Heart right ventricle (tissue), 16 donors: ENCODE results near the gene GARIN1A. TPM values are rescaled to one million over a fixed set of nuclear protein-coding genes. Genes with fewer than 3 reads are reported as not detected.
"Not testable (repeated sequence)": the region's sequence is repeated elsewhere in the genome, so short reads cannot be mapped to it uniquely, and the experiment has no call there.

Experiments used
- ATAC-seq, 8 donors: fragments of 200-7000 bp; cut with Tn5 transposase; one replicate each; pipeline ENCODE4 v1.9.1; 2020; ENCODE audit warnings: mild to moderate bottlenecking in 8 of 8, moderate library complexity in 8 of 8, moderate number of reproducible peaks in 1 of 8
- DNase-seq, 2 donors: peaks; one replicate each; pipeline ENCODE4 v3.0.0-alpha.2; 2020
- H3K27ac ChIP-seq, 10 donors: fragments of 200-600 bp; sonication (generic) in 2 of 10; one replicate each; pipeline versions ENCODE4 v1.5.0 to v1.8.0; 2020 to 2022; ENCODE audit warnings: mild to moderate bottlenecking in 3 of 10
- H3K27me3 ChIP-seq, 7 donors: fragments of 200-600 bp; one replicate each; pipeline ENCODE4 v1.8.0; 2021 to 2022; ENCODE audit warnings: mild to moderate bottlenecking in 2 of 7
- H3K36me3 ChIP-seq, 9 donors: fragments of 200-600 bp; sonication (generic) in 1 of 9; one replicate each; pipeline versions ENCODE4 v1.5.0 to v1.8.0; 2020 to 2022; ENCODE audit warnings: mild to moderate bottlenecking in 2 of 9
- H3K4me1 ChIP-seq, 9 donors: fragments of 200-600 bp; sonication (generic) in 1 of 9; one replicate each; pipeline versions ENCODE4 v1.5.0 to v1.8.0; 2020 to 2022; ENCODE audit warnings: mild to moderate bottlenecking in 4 of 9
- H3K4me3 ChIP-seq, 10 donors: fragments of 200-600 bp; sonication (generic) in 2 of 10; one replicate each; pipeline versions ENCODE4 v1.5.0 to v1.8.0; 2020 to 2022; ENCODE audit warnings: mild to moderate bottlenecking in 7 of 10, moderate library complexity in 2 of 10
- H3K9me3 ChIP-seq, 11 donors: fragments of 200-600 bp in 10 of 11; sonication (generic) in 2 of 11; one replicate each; pipeline versions ENCODE4 v1.5.0 to v1.8.0; 2013 to 2022; ENCODE audit warnings: mild to moderate bottlenecking in 2 of 11, control low read depth in 1 of 11, moderate library complexity in 1 of 11
- WGBS, 2 donors: extraction: QIAGEN DNeasy Blood & Tissue Kit; methylation state at CpG; one replicate each; pipeline ENCODE4 v1.1.7; 2013; ENCODE audit warnings: inconsistent platforms in 1 of 2; 5-methylcytosine and 5-hydroxymethylcytosine counted together
- intact Hi-C, 10 donors: fragments of 100-400 bp; cut with DNase I; formaldehyde crosslinking; loops; one replicate each; pipeline versions ENCODE4 v1.11.1 to v1.14.2; 2022
- long read RNA-seq, 3 donors: library from polyadenylated mRNA; unstranded; transcript quantifications; one replicate each; pipeline ENCODE4 v2.0.0, GENCODE V29; 2020 to 2021
- polyA plus RNA-seq, 2 donors: library from polyadenylated mRNA; stranded (reverse); fragments of 200-250 nt; gene quantifications; one replicate each; pipeline ENCODE4 v1.2.3, GENCODE V29; 2013
- total RNA-seq, 10 donors: library from RNA; stranded (reverse); fragmentation: NEBNext Ultra II Directional in 3 of 10; extraction: Animal tissue kit (Norgen Biotek cat#: 25700) in 3 of 10; gene quantifications; one replicate each; pipeline versions ENCODE4 v1.2.1 to v1.2.4, GENCODE V29; 2021 to 2023
- TF ChIP-seq, protein P1 (sequence below), 9 donors: fragments of 200-600 bp; sonication (generic) in 2 of 9; IDR thresholded peaks; one replicate each; pipeline versions ENCODE4 v1.5.0 to v1.8.0; 2021 to 2022; ENCODE audit warnings: antibody characterized with exemption in 9 of 9, mild to moderate bottlenecking in 5 of 9, moderate library complexity in 1 of 9
- donor health status: Arrhythmogenic right ventricular cardiomyopathy.
- donor health status: ischemic (EF 13 %, LVEDD 7.1; RV severe dilation, severe dysfunction).
- donor health status: healthy with polysubstance abuse.
- donor health status: DM: no; HTN: yes; CAD: no.
- donor health status: DM: no; HTN: no; CAD: no.
- donor health status: ischemic (EF 25% LVEDD 6.9; RV normal size, moderate dysfunction).
- donor health status: ischemic (EF 25% LVEDD 5.7; RV mildly dilated, moderate dysfunction).
- donor health status: healthy.
- donor health status: DM: yes; HTN: yes; CAD: no.
- donor health status: Ischemic cardiomyopathy.
- donor health status: ischemic (EF 35%, LVEDD 5.7; RV mildly dilated, moderate dysfunction).
- donor health status: nonischemic (EF 11% LVEDD 7.7; RV severe dilation, severe dysfunction).
- donor health status: DM: yes; HTN: yes; CAD: no.
- donor health status: PGD.
- donor health status: ischemic (EF 29% LVEDD 5.4; RV normal size, mild dysfunction).
- donor health status: nonischemic (EF 23%, LVEDD 6.1; RV moderate dilation, normal function).

GARIN1A gene
- 1 to 10 TPM in 9 of 10 donors, under 1 TPM in 1; 0.87 to 4.8 (median 2.7) TPM for total RNA-seq
- polyA plus RNA-seq: 10 to 100 TPM in 1 of 2 donors, under 1 TPM in 1; 0.74 to 13.7 TPM
- long read RNA-seq, donor 1: 0 reads
- long read RNA-seq, donor 2: 0 reads
- long read RNA-seq, donor 3: 0 reads

- DNase-seq (no peak), ATAC-seq (no peak)
- Histone ChIP-seq H3K4me1 (peaks cover 0 to 11% (median 0%) of the 10 kb centered on the region in 9 donors), H3K36me3 (no peaks in the 10 kb centered on the region), H3K4me3 (no peak within 1 kb of the TSS), H3K9me3 (no peaks in the 10 kb centered on the region), H3K27me3 (no peaks in the 10 kb centered on the region), H3K27ac (no peak within 1 kb of the TSS)
- TF ChIP-seq, protein P1, sequence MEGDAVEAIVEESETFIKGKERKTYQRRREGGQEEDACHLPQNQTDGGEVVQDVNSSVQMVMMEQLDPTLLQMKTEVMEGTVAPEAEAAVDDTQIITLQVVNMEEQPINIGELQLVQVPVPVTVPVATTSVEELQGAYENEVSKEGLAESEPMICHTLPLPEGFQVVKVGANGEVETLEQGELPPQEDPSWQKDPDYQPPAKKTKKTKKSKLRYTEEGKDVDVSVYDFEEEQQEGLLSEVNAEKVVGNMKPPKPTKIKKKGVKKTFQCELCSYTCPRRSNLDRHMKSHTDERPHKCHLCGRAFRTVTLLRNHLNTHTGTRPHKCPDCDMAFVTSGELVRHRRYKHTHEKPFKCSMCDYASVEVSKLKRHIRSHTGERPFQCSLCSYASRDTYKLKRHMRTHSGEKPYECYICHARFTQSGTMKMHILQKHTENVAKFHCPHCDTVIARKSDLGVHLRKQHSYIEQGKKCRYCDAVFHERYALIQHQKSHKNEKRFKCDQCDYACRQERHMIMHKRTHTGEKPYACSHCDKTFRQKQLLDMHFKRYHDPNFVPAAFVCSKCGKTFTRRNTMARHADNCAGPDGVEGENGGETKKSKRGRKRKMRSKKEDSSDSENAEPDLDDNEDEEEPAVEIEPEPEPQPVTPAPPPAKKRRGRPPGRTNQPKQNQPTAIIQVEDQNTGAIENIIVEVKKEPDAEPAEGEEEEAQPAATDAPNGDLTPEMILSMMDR (IDR thresholded peaks at IDR 0.05): no peak
- WGBS, 2 donors: 58 to 70% methylated on average over 4 of the region's 4 CpGs
- intact Hi-C loops: no loop called here
Observed at GRCh38 chr7:128671992-128672391, at the start of gene GARIN1A. Gene GARIN1A, plus strand, starts transcription at chr7:128672292. Its CDS starts 106 bp downstream, at chr7:128672398.

- intact Hi-C loops, H3K27ac ChIP-seq, H3K4me1 ChIP-seq, H3K9me3 ChIP-seq, H3K4me3 ChIP-seq, H3K27me3 ChIP-seq, ATAC-seq, DNase-seq: not testable (repeated sequence)
- WGBS, 2 donors: 92 to 100% methylated on average over 2 of the region's 2 CpGs
- H3K36me3 ChIP-seq: peaks cover 0 to 96% (median 47%) of the 10 kb centered on the region in 9 donors
Observed at GRCh38 chr7:128627124-128627523, 45.0 kb upstream of the GARIN1A start.

GRCh38 chr7:128633915-128634314, 38.2 kb upstream of the GARIN1A start:
- peaks cover 0 to 86% (median 29%) of the 10 kb centered on the region in 9 donors for H3K36me3 ChIP-seq
- H3K27me3 ChIP-seq, DNase-seq, intact Hi-C loops, H3K4me1 ChIP-seq, H3K9me3 ChIP-seq, H3K27ac ChIP-seq, ATAC-seq, H3K4me3 ChIP-seq: not testable (repeated sequence)
- 84 to 90% methylated on average over 3 of the region's 3 CpGs for WGBS, 2 donors

DNA sequence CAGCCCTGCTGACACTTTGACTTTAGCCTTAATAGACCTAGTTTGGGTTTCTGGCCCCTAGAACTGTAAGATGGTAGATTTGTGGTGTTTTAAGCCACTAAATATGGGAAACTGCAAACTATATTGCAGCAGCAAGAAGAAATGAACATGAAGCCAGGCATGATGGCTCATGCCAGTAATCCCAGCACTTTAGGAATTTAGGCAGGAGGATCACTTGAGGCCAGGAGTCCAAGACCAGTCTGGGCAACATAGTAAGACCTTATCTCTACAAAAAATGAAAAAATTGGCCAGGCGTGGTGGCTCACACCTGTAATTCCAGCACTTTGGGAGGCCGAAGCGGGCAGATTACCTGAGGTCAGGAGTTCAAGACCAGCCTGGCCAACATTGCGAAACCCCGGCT, 26.9 kb upstream of the GARIN1A start:
- ATAC-seq, H3K27ac ChIP-seq, DNase-seq, intact Hi-C loops, H3K9me3 ChIP-seq, H3K4me1 ChIP-seq, H3K27me3 ChIP-seq, H3K4me3 ChIP-seq: not testable (repeated sequence)
- peaks cover 0 to 74% (median 8%) of the 10 kb centered on the region in 9 donors for H3K36me3 ChIP-seq
- 96 to 100% methylated on average over 5 of the region's 5 CpGs for WGBS, 2 donors

GRCh38 chr7:128645844-128646243, 26.2 kb upstream of the GARIN1A start:
- DNase-seq, H3K4me1 ChIP-seq, H3K4me3 ChIP-seq, ATAC-seq, intact Hi-C loops, H3K9me3 ChIP-seq, H3K27ac ChIP-seq, H3K27me3 ChIP-seq: not testable (repeated sequence)
- 88 to 97% methylated on average over 3 to 4 of the region's 4 CpGs for WGBS, 2 donors
- H3K36me3 ChIP-seq: peaks cover 0 to 69% (median 4%) of the 10 kb centered on the region in 9 donors

DNA sequence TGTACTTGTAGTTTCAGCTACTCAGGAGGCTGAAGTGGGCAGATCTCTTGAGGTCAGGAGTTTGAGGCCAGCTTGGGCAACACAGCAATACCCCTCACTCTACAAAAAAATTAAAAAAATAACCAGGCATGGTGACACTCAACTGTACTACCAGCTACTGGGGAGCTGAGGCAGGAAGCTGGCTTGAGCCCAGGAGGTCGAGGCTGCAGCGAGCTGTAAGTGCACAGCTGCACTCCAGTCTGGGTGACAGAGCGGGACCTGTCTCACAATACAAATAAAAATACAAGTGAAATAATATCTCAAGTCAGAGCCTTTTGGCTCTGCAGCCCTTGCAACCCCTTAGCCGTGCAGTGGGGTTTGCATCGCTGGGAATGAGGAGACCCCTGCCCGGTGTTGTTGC, 25.2 kb upstream of the GARIN1A start:
- H3K9me3 ChIP-seq, intact Hi-C loops, ATAC-seq, DNase-seq, H3K27me3 ChIP-seq, H3K4me3 ChIP-seq, H3K27ac ChIP-seq, H3K4me1 ChIP-seq: not testable (repeated sequence)
- H3K36me3 ChIP-seq: peaks cover 0 to 71% (median 4%) of the 10 kb centered on the region in 9 donors
- WGBS, 2 donors: 91 to 94% methylated on average over 6 of the region's 6 CpGs

DNA sequence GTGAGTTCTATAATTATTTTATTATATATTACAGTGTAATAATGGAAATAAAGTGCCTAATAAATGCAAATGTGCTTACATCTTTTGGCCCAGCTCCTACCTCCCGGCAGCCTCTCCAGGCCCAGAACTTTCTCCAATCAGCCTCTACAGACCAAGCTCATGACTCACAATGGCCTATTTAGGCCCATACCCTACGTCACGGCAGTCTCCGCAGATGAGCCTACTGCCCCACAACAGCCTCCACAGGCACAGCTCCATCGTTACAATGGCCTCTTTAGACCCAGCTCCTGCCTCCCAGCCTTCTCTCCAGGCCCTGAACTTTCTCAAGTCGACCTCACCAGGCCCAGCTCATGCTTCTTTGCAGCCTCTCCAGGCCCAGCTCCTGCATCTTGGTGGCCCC, 21.0 kb upstream of the GARIN1A start:
- H3K4me3 ChIP-seq, intact Hi-C loops, ATAC-seq, DNase-seq, H3K9me3 ChIP-seq, H3K4me1 ChIP-seq, H3K27ac ChIP-seq, H3K27me3 ChIP-seq: not testable (repeated sequence)
- WGBS, 2 donors: 88 to 89% methylated on average over 4 to 5 of the region's 6 CpGs
- peaks cover 0 to 59% (median 4%) of the 10 kb centered on the region in 9 donors for H3K36me3 ChIP-seq

DNA sequence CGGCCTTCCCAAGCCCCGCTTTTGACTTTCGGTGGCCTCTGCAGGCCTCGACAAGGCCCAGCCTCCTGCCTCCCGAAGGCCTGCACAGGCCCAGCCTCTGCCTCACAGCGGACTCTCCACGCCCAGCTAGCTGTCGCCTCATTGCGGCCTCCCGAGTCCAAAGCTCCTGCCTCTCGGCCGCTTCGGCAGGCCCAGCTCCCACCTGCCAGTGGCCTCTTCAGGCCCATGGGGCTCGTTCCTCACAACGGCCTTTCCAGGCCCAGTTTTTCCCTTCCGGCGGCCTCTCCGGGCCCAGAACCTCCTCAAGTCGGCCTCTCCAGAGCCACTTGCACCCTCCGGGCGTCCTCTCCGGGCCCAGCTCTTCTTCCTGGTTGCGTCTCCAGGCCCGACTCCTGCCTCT, 19.5 kb upstream of the GARIN1A start:
- H3K4me1 ChIP-seq, H3K4me3 ChIP-seq, H3K27me3 ChIP-seq, DNase-seq, intact Hi-C loops, ATAC-seq, H3K27ac ChIP-seq, H3K9me3 ChIP-seq: not testable (repeated sequence)
- WGBS, 2 donors: 95 to 96% methylated on average over 17 to 19 of the region's 24 CpGs
- H3K36me3 ChIP-seq: peaks cover 0 to 51% (median 4%) of the 10 kb centered on the region in 9 donors

DNA sequence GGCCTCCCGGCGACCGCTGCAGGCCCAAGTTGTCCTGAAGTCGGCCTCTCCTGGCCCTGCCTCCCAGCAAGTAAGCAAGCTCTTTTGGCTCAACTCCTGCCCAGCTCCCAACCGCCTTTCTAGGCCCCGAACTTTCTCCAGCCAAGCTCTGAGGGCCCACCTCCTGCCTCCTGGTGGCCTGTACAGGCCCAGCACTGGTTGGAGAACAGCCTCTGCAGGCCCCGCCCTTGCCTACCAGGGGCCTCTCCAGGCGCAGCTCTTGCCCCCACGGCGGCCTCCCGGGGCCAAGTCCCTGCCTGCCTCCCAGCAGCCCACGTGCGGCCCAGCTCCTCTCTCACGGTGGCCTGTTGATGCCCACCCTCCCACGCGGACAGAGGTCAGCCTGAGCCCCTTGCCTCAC, 18.9 kb upstream of the GARIN1A start:
- peaks cover 0 to 47% (median 4%) of the 10 kb centered on the region in 9 donors for H3K36me3 ChIP-seq
- ATAC-seq, H3K27me3 ChIP-seq, DNase-seq, H3K9me3 ChIP-seq, H3K4me3 ChIP-seq, H3K27ac ChIP-seq, intact Hi-C loops, H3K4me1 ChIP-seq: not testable (repeated sequence)
- 87 to 90% methylated on average over 16 of the region's 16 CpGs for WGBS, 2 donors

DNA sequence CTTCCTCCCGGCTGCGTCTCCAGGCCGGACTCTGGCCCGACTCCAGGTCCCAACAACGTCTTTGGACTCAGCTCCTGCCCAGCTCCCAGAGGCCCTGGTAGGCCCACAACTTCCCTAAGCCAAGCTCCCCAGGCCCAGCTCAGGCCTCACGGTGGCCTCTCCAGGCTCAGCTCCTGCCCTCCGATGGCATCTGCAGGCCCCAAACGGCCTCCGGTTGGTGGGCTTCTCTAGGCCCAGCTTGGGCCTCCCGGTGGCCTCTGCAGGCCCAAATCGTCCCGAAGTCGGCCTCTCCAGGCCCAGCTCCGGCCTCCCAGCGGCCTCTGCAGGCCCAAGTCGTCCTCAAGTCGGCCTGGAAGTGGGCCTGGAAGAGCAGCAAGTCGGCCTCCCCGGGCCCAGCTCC, 18.0 kb upstream of the GARIN1A start:
- H3K27me3 ChIP-seq, intact Hi-C loops, H3K27ac ChIP-seq, H3K4me3 ChIP-seq, DNase-seq, ATAC-seq, H3K9me3 ChIP-seq, H3K4me1 ChIP-seq: not testable (repeated sequence)
- H3K36me3 ChIP-seq: peaks cover 0 to 41% (median 4%) of the 10 kb centered on the region in 9 donors
- 84 to 87% methylated on average over 16 to 18 of the region's 19 CpGs for WGBS, 2 donors

- DNase-seq, intact Hi-C loops, H3K4me3 ChIP-seq, H3K4me1 ChIP-seq, H3K27ac ChIP-seq, H3K27me3 ChIP-seq, H3K9me3 ChIP-seq, ATAC-seq: not testable (repeated sequence)
- peaks cover 0 to 41% (median 4%) of the 10 kb centered on the region in 9 donors for H3K36me3 ChIP-seq
- WGBS, 2 donors: 91 to 93% methylated on average over 16 to 18 of the region's 18 CpGs
Observed at GRCh38 chr7:128654501-128654900, 17.6 kb upstream of the GARIN1A start.
